HT1080 (cell line): Measurements from ENCODE around the gene SKP1. TPM values are rescaled to one million over a fixed set of nuclear protein-coding genes. Genes with fewer than 3 reads are reported as not detected.
"Not testable (repeated sequence)": the region's sequence is repeated elsewhere in the genome, so short reads cannot be mapped to it uniquely, and the experiment has no call there.

Source experiments
- DNase-seq: peaks from one replicate; pipeline ENCODE4 v3.0.0-alpha.2; 2015; ENCODE audit warnings: low read depth
- total RNA-seq: library from RNA; depleted of rRNA; stranded (reverse); fragments of >200 nt; shearing (Covaris generic); gene quantifications from 2 replicates; pipeline ENCODE4 v1.2.3, GENCODE V29; 2014

Gene SKP1
- total RNA-seq, 1 experiment from 2014 or later, result 289 TPM

DNA sequence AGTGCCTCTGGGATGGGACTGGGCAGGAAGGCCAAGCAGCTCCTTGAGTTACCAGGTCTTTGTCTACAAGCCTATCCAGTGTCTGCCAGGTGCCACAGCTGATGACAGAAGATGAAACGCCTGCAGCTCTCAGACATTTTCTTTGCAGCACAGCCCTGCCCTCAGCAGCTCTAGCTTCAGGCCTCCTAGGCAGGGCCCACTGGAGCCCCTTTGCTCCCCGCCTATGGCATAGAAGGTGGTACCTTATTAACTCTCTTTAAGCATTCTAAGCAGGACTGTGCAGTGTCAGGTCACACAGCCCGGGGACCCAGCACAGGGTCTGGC lies 1.3 kb upstream of the SKP1 start:
- DNase-seq, result no peak

DNA sequence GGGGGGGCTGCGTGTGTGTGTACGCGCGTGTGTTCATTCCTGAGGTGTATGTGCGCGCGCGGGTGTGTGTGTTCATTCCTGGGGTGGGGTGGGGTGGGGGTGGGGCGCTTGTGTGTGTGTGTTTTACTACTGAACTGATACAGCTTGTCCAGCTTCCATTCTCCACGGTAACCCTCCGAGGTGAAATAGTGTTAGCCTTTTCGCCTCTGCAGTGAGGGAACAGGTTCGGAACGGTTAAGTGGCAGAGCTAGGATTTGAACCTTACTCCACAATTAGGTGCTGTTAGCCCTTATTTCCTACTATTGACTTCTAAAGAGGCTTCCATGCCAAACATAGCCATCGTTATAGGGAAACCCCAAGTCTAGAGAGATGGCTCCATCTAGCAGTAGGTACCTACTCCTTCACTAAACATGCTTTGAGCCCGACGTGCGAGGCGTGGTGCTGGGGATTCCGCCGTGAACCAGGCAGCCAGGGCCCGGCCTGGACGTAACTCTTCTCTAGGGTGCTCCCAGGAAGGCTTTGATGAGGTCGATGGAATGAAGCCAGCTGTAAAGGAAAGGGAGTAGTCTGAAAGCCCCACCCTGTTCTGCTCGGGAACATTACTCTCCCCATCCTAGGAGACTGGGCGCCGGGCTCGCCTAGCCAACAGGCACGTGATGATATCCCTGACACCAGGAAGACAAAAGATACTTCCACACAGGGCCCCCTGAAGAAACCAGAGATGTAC lies 782 bp upstream of the SKP1 start:
- peak; percentile 10 for DNase-seq

- DNase-seq, result peak; percentile 16
Observed at GRCh38 chr5:134175921-134176510, 734 bp downstream of the SKP1 start.

GRCh38 chr5:134174841-134175839 lies 1.6 kb downstream of the SKP1 start:
- DNase-seq, result peak; percentile 47

DNA sequence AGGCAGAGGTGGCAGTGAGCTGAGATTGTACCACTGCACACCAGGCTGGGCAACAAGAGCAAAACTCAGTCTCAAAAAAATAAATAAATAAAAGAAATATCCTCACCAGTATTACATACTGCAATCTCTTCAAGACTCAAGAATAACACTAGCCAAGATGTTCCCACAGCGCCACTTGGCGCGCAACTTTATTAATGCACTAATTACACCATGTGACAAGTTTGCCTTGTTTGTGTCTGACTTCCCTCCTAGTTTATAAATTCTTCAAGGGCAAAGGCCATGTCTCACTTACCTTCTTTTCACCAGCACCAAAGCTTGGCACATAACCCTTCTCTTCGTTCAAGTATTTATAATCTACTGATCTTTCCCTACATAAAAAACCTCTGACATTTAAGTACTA lies 4.8 kb downstream of the SKP1 start:
- no peak for DNase-seq

DNA sequence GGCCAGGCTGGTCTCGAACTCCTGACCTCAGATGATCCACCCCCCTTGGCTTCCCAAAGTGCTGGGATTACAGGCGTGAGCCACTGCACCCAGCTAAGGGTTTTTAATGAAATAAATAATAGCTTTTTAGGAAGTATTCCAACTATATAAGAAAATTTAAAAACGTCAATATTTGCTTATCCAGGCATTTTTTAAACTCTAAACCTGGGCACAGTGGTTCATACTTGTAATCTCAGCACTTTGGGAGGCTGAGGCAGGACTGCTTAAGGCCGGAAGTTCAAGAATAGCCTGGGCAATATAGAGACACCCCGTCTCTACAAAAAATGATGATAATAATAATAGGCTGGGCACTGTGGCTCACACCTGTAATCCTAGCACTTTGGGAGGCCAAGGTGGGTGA lies 14.2 kb downstream of the SKP1 start:
- no peak for DNase-seq

DNA sequence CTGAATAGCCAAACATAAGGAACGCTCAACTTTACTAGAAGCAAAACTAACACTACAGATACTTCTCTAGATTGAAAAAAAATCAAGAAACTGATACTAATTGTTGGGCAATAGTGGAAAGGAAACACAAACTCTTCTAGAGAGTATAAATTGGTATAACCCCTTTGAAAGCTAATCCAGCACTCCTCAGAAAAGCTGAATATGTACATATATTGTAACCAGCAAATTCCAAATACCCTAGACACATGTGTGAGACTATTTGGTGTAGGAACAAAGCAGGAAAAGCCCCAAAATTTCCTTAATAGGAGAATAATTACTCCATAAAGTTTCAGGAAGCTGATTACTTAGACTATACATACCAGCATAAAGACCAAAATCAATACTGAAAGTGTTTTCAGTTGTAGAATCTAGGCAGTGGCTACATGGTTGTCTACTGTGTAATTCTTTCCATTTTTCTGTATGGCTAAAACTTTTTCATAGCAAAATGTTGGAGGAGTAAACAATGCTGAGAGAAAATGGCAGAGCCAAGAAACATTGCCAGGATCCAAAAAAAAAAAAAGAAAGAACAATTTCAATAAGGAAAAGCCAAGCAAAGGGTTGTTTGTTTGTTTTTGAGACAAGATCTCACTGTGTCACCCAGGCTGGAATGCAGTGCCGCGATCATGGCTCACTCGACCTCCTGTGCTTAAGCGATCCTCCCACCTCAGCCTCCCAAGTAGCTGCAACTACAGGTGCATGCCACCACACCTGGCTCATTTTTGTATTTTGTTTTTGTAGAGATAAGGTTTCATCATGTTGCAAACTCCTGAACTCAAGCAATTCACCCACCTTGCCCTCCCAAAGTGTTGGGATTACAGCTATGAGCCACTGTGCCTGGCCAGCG lies 15.0 kb downstream of the SKP1 start:
- DNase-seq, result no peak

DNA sequence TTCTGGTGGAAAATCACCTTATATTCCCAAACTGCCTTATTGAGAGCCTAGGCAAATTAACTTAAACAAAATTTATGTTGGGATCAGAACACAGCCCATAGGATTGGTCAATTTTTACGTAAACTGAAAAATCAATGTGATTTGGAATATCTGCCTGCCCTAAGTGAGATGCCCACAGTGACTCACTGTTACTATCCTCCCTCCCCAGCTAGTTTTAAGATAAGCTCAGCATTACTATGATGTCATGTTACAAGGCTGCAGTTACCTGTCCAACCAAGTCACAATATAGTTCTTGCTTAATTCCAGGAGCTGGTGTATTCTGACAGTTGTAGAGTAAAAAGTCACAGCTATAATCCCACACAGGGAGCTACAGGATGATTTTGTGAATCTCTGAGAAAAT lies 23.1 kb downstream of the SKP1 start:
- DNase-seq, result no peak

DNA sequence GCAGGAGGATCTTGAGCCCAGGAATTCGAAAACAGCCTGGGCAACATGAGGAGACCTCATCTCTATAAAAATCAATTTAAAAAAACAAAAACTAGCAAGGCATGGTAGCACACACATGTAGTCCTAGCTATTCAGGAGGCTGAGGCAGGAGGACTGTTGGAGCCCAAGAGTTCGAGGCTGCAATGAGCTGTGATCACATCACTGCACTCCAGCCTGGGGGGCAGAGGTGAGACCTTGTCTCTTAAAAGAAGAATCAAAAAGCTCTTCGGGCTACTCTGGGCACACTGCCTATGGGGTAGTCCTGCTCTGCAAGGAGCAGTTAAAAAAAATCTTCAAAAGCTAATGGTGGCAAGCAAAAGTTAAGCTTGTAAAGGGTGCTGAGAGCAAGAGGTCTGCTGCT lies 23.5 kb downstream of the SKP1 start:
- no peak for DNase-seq

DNA sequence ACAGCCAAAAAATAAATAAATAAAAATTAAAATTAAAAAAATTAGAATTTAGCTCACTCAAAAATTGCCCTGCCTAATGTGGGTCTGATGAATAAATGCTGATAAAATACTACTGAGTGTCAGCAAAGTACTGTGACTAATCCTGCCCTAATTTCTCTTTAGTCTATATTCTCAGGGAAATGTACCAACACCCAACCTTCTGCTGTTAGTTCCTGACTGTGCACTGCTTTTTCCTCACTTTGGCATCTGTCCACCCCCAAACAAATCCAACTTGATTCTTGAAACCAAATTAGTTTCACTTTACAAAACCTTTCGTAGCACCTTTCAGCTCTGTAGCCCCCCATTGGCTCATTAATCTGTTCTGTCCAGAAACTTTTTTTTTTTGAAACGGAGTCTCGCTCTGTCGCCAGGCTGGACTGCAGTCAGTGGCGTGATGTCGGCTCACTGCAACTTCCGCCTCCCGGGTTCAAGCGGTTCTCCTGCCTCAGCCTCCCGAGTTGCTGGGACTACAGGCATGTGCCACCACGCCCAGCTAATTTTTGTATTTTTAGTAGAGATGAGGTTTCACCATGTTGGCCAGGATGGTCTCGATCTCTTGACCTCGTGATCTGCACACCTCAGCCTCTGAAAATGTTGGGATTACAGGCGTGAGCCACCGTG lies 24.4 kb downstream of the SKP1 start:
- DNase-seq, result not testable (repeated sequence)

- no peak for DNase-seq
Observed at GRCh38 chr5:134151723-134152122, 25.0 kb downstream of the SKP1 start.

DNA sequence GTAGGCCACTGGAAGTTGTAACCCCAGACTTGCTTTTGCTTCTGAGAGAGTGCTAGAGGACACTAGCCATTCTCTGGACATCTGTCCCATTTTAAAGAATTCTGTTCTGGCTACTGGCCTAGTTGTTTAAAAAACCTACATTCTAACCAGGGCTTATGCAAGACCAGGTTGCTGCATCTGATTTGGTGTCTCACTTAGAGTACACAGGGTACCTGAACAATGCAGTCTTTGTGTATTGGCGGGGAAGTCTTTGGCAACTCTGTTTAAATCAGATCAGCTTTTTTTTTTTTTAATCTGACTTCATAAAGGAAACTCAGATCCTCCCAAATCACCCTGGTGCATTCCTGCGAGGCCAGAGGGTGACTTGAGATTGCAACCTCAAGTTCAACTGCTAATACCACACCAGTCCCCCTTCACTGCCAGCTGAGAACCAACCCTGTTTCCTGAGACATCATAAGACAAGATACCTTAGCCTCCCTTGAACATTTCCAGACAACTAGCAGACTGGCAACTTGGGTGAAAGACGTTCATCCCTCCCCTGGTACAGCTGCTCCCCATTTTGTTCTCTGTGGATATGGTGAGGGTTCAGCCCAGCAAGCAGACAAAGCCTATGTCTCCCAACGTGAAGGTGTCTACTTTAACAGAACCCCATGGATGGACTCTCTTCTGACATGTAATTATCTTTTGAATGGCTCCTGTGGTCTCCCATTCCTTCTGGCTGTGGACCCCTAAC lies 27.0 kb downstream of the SKP1 start:
- peak; percentile 72 for DNase-seq

DNA sequence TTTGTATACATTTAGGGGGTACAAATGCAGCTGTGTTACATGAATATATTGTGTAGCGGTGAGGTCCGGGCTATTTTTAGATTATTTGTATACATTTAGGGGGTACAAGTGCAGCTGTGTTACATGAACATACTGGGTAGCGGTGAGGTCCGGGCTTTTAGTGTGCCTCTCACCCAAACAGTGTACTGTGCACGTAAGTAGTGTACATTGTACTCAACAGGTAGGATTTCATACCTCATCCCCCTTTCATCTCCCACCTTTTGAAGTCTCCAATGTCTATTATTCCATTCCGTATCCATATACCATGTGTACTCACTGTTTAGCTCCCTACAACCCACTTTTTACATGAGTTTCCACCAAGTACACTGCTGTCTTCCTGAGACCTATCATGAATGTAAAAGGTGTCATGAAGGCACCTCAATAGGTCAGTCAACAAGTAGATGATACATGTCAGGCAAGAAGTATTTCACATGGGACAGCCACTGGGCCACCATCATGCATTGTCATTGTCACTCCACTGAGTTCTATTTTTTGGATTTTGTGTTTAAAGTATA lies 27.7 kb downstream of the SKP1 start:
- DNase-seq, result no peak

DNA sequence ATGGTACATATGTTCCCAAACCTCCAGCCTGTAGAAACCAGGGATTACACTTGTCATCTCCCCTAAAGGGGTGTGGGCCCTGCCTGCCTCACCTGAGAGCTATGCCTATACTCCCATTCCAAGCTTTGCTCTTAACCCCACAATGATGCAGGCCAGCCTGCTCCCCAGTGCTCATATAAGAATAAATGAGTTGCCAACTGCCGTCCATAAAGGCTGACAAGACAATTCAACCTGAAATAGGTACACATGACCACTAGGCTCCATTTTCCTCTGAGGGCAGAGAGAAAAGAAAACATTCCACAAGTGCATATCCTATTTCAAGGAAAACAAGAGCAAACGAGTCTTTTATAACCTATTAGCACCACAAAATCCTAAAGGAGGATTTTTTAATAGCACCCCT lies 28.4 kb downstream of the SKP1 start:
- DNase-seq, result no peak

DNA sequence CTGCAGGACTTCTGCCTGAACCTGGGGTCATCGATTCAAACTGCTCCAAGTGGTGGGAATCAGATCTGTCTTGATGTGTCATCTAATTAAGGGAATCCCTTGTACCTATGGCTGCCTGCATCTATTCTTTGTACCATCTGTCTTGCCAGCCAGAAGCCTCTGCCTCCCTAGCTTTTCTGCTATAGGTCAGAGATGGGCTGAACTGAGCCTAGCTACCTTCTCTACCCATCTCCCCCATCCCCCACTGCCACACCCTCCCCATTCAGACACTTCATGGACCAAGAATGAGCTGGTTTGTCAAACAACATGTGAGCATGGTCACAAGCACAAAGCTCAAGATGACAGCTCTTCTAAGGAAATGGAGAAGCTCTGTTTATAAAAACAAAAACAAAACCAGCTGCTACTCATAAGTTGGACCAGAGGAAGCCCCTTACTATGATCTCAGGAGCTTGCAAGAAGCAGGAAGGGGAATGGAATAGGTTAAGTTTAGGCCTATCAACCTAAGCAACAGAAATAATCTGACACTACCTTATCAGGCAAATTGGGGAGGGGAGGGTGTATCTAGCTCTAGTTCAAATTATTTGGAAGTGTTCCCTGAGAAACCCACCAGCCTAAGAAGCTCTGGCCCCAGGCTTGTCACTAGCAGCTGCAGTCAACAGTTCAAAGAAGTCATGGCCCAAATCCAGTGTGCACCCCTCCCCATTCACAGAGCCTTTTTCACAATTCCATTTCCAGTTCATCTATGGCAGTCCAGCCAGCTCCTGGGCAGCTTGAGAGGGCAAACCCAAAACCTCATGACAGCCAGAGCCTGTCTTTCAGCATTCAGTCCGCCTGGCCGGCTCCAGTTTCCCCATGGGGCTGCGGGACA lies 29.9 kb downstream of the SKP1 start:
- no peak for DNase-seq

- DNase-seq, result peak; percentile 62
Observed at GRCh38 chr5:134145779-134146581, 30.8 kb downstream of the SKP1 start.

DNA sequence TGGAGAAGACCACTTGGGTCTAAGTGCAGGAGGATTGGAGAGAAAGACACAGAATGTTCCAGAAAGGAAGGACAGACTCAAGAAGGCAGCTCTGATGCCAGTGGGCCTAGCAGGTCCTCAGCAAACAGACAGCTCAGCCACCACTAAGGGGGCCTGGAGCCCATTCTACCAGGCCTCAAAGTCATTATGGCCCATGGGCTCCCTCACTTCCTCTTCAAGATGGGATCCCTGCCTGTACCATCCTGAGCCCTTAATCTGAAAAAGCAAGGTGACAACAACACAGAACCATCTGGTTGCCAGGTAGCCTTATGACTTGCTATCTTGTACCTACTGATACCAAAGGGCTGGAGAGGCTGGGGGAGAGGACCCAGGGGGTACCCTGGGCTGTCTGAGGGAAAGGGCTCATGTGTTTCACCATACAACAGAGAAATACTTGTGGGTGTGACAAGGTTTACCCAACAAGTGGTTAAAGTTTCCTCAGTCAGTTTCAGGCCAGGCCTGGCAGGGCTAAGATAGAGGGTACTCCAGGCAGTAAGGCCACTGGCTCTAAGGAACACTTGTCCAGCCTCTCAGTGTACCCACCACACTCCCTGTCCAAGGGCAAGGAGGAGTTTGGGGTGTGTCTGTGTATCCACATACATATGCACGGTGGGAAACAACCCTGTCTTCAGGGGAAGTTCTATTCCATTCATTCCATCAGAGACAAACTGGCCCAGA lies 31.6 kb downstream of the SKP1 start:
- DNase-seq, result no peak
